ES-I3 (cell line): ENCODE results near the gene CPT1B.
"Not testable (repeated sequence)": the region's sequence is repeated elsewhere in the genome, so short reads cannot be mapped to it uniquely, and the experiment has no call there.

Source experiments
- H3K36me3 ChIP-seq: 2 replicates; pipeline ENCODE4 v1.6.1; 2013; ENCODE audit warnings: mild to moderate bottlenecking, low read length, control low read depth, moderate library complexity; ENCODE audit not compliant: insufficient read depth
- H3K4me1 ChIP-seq: 2 replicates; pipeline ENCODE4 v1.6.1; 2013; ENCODE audit warnings: mild to moderate bottlenecking, control low read depth, low read length; ENCODE audit not compliant: insufficient read depth
- H3K9ac ChIP-seq: 2 replicates; pipeline ENCODE4 v1.6.1; 2013; ENCODE audit warnings: low read depth, mild to moderate bottlenecking, low read length, moderate library complexity
- H3K9me3 ChIP-seq: 2 replicates; pipeline ENCODE4 v1.6.1; 2013; ENCODE audit warnings: mild to moderate bottlenecking, low read length, moderate library complexity; ENCODE audit not compliant: control insufficient read depth, insufficient read depth

CPT1B gene

DNA sequence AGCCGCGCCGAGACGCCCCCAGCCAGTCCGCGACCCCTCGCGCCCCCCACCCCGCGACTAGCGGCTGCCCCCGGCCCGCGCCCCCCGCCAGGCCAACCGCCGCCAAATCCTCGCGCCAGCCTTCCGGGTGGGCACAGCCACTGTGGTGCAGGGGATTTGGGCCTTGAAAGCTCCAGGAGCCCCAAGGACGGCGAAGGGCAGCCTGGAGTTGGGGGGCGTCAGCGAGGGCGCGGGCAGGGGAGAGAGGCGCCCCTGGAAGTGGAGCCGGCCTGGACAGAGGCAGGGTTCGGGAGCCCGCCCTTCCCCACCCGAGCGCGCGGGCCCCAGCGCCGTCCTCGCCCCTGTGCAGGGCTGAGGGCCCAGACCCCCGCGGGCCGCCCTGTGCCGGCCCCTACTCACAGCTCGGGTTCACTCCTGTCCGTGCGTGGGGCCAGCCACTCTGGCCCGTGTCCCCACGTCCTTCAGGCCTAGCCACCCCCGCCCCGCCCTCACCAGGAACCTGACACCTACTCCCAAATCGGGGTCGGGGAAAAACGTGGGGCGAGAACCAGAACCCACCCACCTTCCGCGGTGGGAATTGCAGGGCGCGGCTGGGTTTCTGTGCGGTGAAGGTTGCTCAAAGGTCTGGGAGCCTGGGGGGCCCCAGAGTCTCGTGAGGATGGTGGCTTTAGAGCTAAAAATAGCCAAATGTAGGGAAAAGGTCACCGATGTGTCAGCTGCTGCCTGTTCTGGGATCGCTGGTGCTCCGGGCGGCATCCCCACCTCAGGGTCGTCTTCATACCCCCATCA is at the start of gene CPT1B:
Gene CPT1B, minus strand, starts transcription at position 441 of the 789 bp plus-strand sequence. CDS start 512 bp downstream, outside the sequence.
- Histone ChIP-seq H3K9ac (no peak within 1 kb of the TSS), H3K9me3 (no peaks in the 10 kb centered on the region), H3K4me1 (no peaks in the 10 kb centered on the region; the same call in 1 of the 2 replicates), H3K36me3 (no peaks in the 10 kb centered on the region)

DNA sequence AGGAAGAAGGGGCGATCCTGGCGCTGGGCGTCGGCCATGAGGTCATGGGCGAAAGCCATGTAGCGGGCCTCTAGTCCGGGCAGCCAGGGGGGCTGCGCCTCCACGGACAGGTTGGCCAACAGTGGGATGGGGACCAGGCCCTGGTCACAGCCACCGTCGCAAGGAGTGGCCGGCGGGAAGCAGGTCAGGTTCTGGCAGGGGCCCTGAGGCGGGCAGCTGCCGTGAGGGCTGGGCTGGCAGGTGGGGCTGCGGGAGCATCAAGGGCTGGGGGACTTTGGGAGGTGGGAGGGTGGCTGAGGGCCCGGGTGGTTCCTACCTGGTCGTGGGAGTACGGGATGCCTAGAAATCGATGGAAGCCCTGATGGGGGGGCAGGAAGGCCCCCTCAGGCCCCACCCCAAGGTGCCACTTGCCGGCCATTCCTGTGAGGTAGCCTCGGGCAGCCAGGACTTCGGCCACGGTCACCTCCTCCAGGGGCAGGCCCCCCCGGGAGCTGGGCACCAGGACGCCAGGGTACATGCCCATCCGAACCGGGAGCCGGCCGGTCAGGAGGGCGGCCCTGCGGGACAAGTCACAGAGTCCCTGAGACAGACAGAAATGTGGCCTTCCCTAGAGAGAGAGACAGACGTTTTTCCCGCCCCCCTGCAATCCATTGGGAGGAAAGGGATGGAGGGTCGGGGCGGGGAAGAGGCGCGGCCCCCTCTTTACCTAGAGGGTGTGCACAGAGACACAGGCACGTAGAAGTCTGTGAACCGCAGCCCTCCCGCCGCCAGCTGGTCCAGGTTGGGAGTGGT is 48.8 kb upstream of the CPT1B start:
- no peaks in the 10 kb centered on the region for H3K36me3 ChIP-seq
- peaks cover 2% of the 10 kb centered on the region; the same call in 1 of the 2 replicates for H3K4me1 ChIP-seq
- H3K9me3 ChIP-seq, result no peaks in the 10 kb centered on the region
- peak overlapping the region; percentile 95; the same call in 1 of the 2 replicates for H3K9ac ChIP-seq

DNA sequence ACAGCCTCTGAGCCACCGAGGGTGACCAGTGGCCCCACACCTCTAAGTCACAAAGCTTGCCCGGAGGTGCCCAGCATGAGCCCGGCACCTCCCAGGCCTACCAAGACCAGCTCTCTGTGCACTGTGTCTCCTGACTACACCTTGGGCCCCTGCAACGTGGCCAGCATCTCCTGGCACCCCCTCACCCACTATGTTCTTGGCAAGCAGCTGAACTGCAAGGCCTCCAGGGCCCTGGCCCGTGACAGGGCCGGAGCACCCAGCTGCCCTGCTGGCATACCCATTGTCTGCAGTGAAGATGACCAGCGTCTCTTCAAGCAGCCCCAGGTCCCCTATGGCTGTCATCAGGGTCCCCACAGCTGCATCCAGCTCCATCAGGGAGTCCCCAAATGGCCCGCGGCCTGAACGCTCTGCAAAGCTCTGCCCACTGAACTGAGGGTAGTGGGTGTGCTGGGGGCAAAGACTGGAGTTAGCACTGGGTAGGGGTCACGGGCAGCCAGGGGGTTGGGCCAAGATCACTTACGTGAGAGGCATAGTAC is 48.2 kb upstream of the CPT1B start:
- Histone ChIP-seq H3K9me3 (no peaks in the 10 kb centered on the region), H3K9ac (no peak overlapping the region), H3K4me1 (peaks cover 8% of the 10 kb centered on the region), H3K36me3 (no peaks in the 10 kb centered on the region)

DNA sequence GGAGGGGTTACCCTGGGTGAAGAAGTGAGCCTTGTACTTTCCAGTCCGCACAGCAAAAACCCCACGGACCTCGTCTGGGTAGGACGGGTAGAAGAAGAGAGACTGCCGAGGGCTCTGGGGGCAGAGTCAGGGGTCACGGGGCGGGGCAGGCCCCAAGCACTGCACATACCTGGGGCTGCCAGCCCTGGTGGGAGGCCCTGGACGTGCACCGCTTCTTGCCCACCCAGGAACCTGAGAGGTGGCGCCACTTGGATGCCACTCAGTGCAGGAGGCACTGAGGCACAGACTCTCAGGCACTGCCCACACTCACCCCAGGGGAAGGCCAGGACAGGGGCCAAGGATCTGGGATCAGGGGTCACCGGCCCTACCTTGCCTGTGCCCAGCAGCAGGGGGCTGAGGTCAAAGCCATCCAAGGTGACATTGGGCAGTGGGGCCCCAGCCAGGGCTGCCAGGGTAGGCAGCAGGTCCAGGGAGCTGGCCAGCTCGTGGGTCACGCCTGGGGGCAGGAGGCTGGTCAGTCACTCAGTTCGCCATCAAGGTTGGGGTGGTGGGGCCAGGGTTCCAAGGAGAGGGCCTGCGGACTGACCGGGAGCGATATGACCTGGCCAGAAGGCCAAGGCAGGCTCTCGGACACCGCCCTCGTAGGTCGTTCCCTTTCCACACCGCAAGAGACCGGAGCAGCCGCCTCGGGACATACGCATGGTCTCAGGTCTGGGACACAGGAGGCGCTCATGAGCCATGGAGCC is 47.5 kb upstream of the CPT1B start:
- Histone ChIP-seq H3K9ac (no peak overlapping the region), H3K4me1 (peaks cover 11% of the 10 kb centered on the region), H3K9me3 (no peaks in the 10 kb centered on the region), H3K36me3 (no peaks in the 10 kb centered on the region)

DNA sequence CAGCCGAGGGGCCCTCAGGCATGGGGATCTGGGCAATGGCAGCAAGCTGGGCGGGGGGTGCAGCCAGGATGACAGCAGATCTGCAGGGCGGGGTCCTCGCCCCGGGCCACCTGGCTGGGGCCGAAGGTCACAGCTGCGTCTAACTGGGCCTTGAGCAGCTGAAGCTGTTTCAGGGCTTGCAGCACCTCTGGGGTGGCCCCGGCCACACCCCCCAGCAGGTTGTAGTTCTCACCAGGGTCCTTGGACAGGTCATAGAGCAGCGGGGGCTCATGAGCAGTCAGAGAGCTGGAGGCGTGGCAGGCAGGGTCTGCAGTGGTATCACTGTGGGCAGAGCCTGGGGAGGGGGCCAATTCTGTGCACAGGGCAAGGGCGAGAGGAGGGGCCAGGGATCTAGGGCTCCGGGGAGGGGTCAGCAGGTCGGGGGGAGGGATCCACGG is 46.9 kb upstream of the CPT1B start:
- Histone ChIP-seq H3K4me1 (peaks cover 11% of the 10 kb centered on the region), H3K9ac (no peak overlapping the region), H3K9me3 (no peaks in the 10 kb centered on the region), H3K36me3 (no peaks in the 10 kb centered on the region)

DNA sequence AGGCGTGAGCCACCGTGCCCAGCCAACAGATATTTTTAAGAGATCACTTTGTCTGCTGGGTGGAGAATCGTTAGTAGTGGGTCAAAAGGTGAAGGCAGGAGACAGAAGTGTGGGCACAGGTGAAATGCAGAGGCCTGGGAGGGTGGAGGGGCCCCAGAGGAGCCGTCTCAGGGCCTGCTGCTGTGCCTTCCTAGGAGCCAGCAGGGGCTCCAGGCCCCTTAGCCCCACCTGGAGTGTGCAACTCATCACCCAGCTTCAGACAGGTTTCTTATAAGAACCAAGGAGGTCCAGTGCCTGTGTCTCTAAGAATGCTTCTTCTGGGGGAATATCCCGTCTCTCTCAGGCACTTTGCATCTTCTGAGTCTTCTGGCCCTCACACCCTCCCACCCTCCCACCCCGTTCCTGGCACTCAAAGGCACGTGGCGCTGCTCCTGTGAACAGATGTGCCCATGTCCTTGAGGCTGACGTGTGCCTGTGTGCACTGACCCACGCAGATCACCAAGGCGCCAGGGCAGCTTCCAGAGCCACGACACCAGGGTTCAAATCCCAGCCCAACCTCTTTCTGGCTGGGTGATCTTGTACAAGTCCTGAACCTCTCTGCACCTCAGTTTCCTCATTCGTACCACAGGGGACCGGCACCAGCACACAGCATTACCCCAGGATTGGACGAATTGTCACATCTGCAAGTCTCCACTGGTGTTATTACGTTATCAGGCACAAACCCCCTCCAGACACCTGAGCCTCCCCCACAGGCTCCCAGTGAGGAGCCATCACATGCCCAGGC is 46.3 kb upstream of the CPT1B start:
- H3K9ac ChIP-seq, result no peak overlapping the region
- peaks cover 11% of the 10 kb centered on the region for H3K4me1 ChIP-seq
- H3K36me3 ChIP-seq, result no peaks in the 10 kb centered on the region
- H3K9me3 ChIP-seq, result no peaks in the 10 kb centered on the region

DNA sequence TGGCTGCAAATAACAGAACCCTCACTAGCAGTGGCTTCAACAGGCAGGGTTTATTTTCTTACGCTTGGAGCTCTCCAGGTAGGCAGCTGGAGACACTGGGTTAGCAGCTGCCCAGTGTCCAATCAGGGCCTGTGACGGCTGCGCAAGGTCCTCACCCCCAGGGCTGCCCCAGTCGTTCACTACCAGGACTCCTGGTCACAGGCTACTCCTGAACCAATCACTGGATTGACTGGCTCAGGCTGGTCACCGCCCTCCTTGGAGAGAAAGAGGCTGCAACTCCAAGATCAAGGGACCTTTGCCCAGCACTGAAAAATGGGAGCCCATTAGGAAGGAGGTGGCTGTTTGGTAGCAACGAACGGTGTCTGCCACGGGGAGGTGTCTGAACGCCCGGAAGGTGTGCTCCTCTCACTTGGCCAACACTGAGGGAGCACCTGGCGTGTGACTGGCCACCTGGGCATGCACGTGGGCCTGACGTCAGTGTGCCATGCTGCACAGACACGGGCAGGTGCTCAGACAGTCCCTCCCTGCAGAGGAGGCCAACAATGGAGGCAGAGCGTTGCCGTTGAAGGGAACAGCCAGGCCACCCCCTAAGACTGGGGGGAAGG is 44.6 kb upstream of the CPT1B start:
- H3K9ac ChIP-seq, result no peak overlapping the region
- H3K4me1 ChIP-seq, result peaks cover 11% of the 10 kb centered on the region
- no peaks in the 10 kb centered on the region for H3K36me3 ChIP-seq
- no peaks in the 10 kb centered on the region for H3K9me3 ChIP-seq

DNA sequence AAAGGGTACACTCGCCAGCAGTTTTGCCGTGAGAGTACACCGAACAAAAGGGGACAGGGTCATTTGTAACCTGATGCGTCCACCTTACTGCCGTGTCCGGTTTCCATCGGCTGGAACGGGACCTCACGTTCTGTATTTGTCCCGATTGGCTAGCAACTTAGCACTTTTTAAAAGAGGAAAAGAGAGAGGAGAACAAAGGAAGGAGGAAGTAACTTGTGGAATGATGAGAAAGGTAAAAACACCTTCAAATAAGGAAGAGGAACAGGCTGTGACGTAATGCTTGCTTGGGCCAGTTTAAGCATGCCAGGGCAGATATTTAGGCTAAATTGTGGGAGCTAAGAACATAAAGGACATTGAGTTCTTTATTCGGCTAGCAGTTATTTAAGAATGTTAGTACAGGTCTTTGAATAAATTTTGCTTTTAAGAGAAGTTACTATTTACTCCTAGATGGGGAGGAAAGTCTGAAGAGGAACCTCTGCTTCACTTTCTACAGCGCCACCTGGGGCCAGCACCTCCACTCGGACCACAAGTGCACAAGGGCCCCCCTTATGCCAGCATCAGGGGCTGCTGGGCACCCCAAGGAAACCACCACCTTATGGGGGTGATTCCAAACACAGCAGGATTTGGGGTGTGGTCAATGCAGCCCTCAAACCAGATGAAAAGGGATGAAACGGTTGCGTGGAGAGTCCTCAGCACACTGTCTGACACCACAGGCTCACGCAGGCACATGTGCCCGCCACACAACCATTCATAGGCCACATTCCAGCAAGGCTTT is 43.9 kb upstream of the CPT1B start:
- Histone ChIP-seq H3K9me3 (no peaks in the 10 kb centered on the region), H3K9ac (peak overlapping the region; percentile 26; the same call in 1 of the 2 replicates), H3K36me3 (no peaks in the 10 kb centered on the region), H3K4me1 (peaks cover 11% of the 10 kb centered on the region)

DNA sequence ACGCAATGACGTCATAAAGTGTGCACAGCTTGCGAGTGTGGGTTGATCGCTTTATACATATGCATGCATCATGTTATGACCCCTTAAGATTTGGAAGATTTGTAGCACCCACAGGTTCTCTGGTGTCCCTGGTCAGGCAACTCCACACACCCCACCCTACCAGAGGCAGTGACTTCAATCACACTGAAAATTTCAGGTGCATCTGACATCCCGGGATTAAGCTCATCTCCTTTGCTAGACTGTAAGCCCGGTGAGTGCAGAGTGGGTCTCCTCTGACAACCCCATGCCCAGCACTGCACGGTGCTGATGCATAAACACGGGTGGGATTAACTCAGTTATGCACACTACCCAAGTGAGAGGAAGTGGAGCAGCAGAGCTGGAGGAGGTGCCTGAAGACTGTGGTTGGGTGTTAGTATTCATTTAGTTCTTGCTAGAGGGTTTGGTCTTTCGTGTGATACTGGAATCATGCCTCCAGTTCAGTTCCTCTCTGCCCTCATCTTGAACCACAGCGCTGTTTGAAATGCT is 43.2 kb upstream of the CPT1B start:
- no peaks in the 10 kb centered on the region for H3K9me3 ChIP-seq
- no peaks in the 10 kb centered on the region for H3K36me3 ChIP-seq
- H3K9ac ChIP-seq, result peak overlapping the region; percentile 26; the same call in 1 of the 2 replicates
- peaks cover 11% of the 10 kb centered on the region for H3K4me1 ChIP-seq

DNA sequence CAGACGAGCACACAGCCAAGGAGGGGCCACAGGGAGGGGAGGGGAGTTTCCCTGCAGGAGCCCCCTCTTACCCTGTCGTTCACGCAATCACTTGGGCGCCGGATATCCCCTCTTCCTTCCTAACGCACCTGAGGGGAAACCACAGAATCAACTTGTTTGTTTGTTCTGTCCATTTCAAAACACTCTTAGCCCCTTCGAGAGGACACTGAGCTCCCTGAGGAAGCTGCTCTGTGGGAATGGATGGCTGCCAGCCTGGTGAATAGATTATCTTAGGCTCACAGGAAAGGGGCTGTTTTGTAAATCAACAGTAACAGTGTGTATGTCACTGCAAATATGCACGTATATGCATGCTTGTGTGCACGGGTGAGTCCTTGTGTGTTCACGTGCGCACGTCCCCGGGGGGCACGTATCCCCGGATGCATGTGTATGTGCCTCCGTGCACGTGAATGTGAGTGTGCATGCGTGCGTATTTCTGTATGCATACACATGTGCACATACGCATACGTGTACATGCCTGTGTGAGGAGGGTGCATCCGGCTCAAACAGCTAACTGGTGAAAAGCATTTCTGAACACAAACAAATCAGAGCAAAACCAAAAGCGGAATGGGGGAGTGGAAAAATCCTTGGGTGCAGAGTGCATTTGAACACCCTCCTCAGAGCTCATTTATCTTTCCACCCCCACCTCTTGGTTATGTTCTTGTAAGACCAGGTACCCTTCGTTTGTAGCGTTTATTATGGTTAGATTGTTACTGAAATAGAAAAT is 42.5 kb upstream of the CPT1B start:
- H3K36me3 ChIP-seq, result no peaks in the 10 kb centered on the region
- peak overlapping the region; percentile 33; the same call in 1 of the 2 replicates for H3K9ac ChIP-seq
- H3K4me1 ChIP-seq, result peaks cover 11% of the 10 kb centered on the region
- no peaks in the 10 kb centered on the region for H3K9me3 ChIP-seq

DNA sequence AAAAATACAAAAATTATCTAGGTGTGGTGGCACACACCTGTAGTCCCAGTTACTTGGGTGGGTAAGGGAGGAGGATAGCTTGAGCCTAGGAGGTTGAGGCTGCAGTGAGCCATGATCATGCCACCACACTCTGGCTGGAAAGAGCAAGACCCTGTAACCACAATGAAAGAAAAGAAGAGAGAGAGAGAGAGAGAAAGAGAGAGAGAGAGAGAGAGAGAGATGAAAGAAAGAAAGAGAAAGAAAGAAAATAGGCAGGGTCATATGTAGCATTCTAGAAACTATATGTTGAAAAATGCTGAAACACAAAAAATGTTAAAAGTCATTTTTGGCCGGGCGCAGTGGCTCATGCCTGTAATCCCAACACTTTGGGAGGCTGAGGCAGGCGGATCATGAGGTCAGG is 36.1 kb upstream of the CPT1B start:
- H3K4me1 ChIP-seq, H3K9ac ChIP-seq, H3K36me3 ChIP-seq, H3K9me3 ChIP-seq: not testable (repeated sequence)
